Spinal cord (tissue), 10 donors: ENCODE measurements around the gene ALAD. TPM values are rescaled to one million over a fixed set of nuclear protein-coding genes. Genes with fewer than 3 reads are reported as not detected.
A peak's percentile ranks its signal among the peaks of the same experiment; 100 is the strongest.
"Not testable (repeated sequence)": the region's sequence is repeated elsewhere in the genome, so short reads cannot be mapped to it uniquely, and the experiment has no call there.

ENCODE experiments used
- DNase-seq, 6 donors: peaks; one replicate each; pipeline versions ENCODE4 v3.0.0 to v3.0.0-alpha.2; 2013 to 2015; ENCODE audit warnings: low spot score in 6 of 6, low read depth in 4 of 6
- H3K27ac ChIP-seq: one replicate; pipeline ENCODE4 v1.5.1; 2013; ENCODE audit warnings: low read depth, low read length, control low read depth
- H3K27me3 ChIP-seq: one replicate; pipeline ENCODE4 v1.6.1; 2013; ENCODE audit warnings: low read length; ENCODE audit not compliant: control insufficient read depth, insufficient read depth
- H3K36me3 ChIP-seq: one replicate; pipeline ENCODE4 v1.6.1; 2013; ENCODE audit warnings: low read length; ENCODE audit not compliant: control insufficient read depth, insufficient read depth
- H3K4me1 ChIP-seq: one replicate; pipeline ENCODE4 v1.6.1; 2013; ENCODE audit warnings: low read length; ENCODE audit not compliant: control insufficient read depth, insufficient read depth
- H3K4me3 ChIP-seq: one replicate; pipeline ENCODE4 v1.5.1; 2013; ENCODE audit warnings: low read depth, low read length, control low read depth
- H3K9me3 ChIP-seq: one replicate; pipeline ENCODE4 v1.6.1; 2013; ENCODE audit warnings: low read length; ENCODE audit not compliant: control insufficient read depth, insufficient read depth
- WGBS: methylation state at CpG from one replicate; pipeline ENCODE4 v1.1.5; 2013; ENCODE audit warnings: missing lambda C conversion rate; ENCODE audit not compliant: insufficient coverage; 5-methylcytosine and 5-hydroxymethylcytosine counted together
- long read RNA-seq, 4 donors: transcript quantifications; one replicate each; lab custom pipeline, GENCODE V29; 2026
- polyA plus RNA-seq, 2 donors: library from polyadenylated mRNA; unstranded; fragments of 120-200 nt; gene quantifications; one replicate each; pipeline ENCODE4 v1.2.1, GENCODE V29; 2013; ENCODE audit not compliant: insufficient read length in 2 of 2
- total RNA-seq, 2 donors: library from RNA; depleted of rRNA in 1 of 2; stranded (reverse); fragments of 120-200 nt in 1 of 2; fragments of >200 nt in 1 of 2; gene quantifications; one replicate each; pipeline versions ENCODE4 v1.2.3 to v1.2.4, GENCODE V29; 2013 to 2014
- donor health status: healthy.

ALAD gene
- total RNA-seq (10 to 100 TPM; 25.5 to 28.5 TPM), polyA plus RNA-seq (10 to 100 TPM; 38.5 to 51.3 TPM)
- long read RNA-seq, donor 1, transcript ALAD-201 (12 exons, 3,173 nt): major isoform, 5 of 8 reads
- long read RNA-seq, donor 1, partial matches to known transcripts: 0 of 8 reads
- long read RNA-seq, donor 1, other reads (novel, unspliced or antisense): 0 of 8 reads
- long read RNA-seq, donor 2, partial matches to known transcripts: 0 of 5 reads
- long read RNA-seq, donor 2, other reads (novel, unspliced or antisense): 0 of 5 reads
- long read RNA-seq, donor 3, transcript ALAD-201 (12 exons, 3,173 nt): major isoform, 5 of 7 reads
- long read RNA-seq, donor 3, partial matches to known transcripts: 0 of 7 reads
- long read RNA-seq, donor 3, other reads (novel, unspliced or antisense): 0 of 7 reads
- long read RNA-seq, donor 4, partial matches to known transcripts: 0 of 4 reads
- long read RNA-seq, donor 4, other reads (novel, unspliced or antisense): 0 of 4 reads

- peak within 1 kb of the TSS; percentile 96 for H3K4me3 ChIP-seq
- H3K4me1 ChIP-seq: peaks cover 18% of the 10 kb centered on the region
- under 1% methylated on average over 47 of the region's 50 CpGs for WGBS
- DNase-seq: peak; percentile 92 to 100 (median 98)
- no peaks in the 10 kb centered on the region for H3K9me3 ChIP-seq
- peaks cover 10% of the 10 kb centered on the region for H3K36me3 ChIP-seq
- H3K27ac ChIP-seq: peak within 1 kb of the TSS; percentile 71
- H3K27me3 ChIP-seq: no peaks in the 10 kb centered on the region
These were observed at the start of gene ALAD for GRCh38 chr9:113401027-113401792. Gene ALAD, minus strand, starts transcription at chr9:113401284. Its CDS starts 7,725 bp downstream, at chr9:113393559.

DNA sequence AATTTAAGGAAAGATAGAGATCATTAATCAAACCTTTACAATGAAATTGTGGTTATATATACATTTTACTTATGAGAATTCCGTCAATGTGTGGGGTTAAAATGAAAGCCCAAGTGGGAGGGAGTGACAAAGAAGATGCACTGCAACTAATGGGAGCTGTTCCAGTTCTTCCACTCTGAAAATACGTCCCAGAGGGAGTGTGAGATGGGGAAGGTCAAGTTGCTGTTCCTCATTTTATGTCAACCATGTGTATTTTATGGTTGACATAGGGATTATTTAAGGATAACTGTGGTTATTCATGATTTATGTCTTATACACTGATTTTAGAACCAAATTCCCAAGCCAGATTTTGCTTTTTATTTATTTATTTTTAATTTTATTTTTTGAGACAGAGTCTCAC is 48.3 kb upstream of the ALAD start:
- WGBS: 100% methylated on average over 1 of the region's 2 CpGs
- Histone ChIP-seq H3K9me3 (no peaks in the 10 kb centered on the region), H3K4me3 (no peak overlapping the region), H3K36me3 (no peaks in the 10 kb centered on the region), H3K4me1 (no peaks in the 10 kb centered on the region), H3K27me3 (no peaks in the 10 kb centered on the region), H3K27ac (no peak overlapping the region)
- DNase-seq: no peak

DNA sequence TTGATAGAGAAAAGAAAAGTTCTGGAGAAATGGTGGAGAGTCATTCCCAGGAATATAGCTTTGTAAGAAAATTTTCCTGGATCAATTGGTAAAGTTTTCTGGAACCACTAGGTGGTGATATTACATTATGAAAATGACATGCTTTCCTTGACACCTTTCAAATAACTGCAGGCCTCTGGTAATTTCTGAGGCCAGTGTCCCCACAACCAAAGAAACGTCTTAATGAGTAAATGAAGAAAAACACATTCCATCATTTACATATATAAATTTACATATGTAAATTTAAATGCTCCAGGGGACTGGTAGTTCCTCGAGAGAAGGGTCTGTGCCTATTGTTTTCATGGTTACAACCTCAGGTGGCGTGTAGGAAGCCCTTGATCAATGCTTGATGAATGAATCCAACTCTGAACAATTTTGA is 45.2 kb upstream of the ALAD start:
- H3K4me1 ChIP-seq: no peaks in the 10 kb centered on the region
- peak in 5 of 6 donors; percentile 40 to 91 (median 51) for DNase-seq
- no peaks in the 10 kb centered on the region for H3K9me3 ChIP-seq
- no peaks in the 10 kb centered on the region for H3K27me3 ChIP-seq
- H3K36me3 ChIP-seq: no peaks in the 10 kb centered on the region
- 67% methylated on average over 2 of the region's 3 CpGs for WGBS
- H3K27ac ChIP-seq: no peak overlapping the region
- H3K4me3 ChIP-seq: no peak overlapping the region

- DNase-seq: no peak
- no CpG with 5 or more reads among the region's 2 CpGs for WGBS
- no peaks in the 10 kb centered on the region for H3K4me1 ChIP-seq
- no peaks in the 10 kb centered on the region for H3K36me3 ChIP-seq
- H3K4me3 ChIP-seq: no peak overlapping the region
- H3K9me3 ChIP-seq: no peaks in the 10 kb centered on the region
- H3K27ac ChIP-seq: no peak overlapping the region
- H3K27me3 ChIP-seq: no peaks in the 10 kb centered on the region
These were observed 43.7 kb upstream of the ALAD start for GRCh38 chr9:113444736-113445135.

DNA sequence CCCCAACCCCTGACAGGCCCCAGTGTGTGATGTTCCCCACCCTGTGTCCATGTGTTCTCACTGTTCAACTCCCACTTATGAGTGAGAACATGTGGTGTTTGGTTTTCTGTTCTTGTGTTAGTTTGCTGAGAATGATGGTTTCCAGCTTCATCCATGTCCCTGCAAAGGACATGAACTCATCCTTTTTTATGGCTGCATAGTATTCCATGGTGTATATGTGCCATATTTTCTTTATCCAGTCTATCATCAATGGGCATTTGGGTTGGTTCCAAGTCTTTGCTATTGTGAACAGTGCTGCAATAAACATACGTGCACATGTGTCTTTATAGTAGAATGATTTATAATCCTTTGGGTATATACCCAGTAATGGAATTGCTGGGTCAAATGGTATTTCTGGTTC is 36.6 kb upstream of the ALAD start:
- not testable (repeated sequence) for H3K9me3 ChIP-seq, H3K4me3 ChIP-seq, H3K27me3 ChIP-seq, H3K27ac ChIP-seq, H3K36me3 ChIP-seq, DNase-seq, H3K4me1 ChIP-seq
- no CpG with 5 or more reads among the region's 1 CpG for WGBS

GRCh38 chr9:113436728-113437515 is 35.8 kb upstream of the ALAD start:
- no peaks in the 10 kb centered on the region for H3K4me1 ChIP-seq
- no peaks in the 10 kb centered on the region for H3K9me3 ChIP-seq
- no peaks in the 10 kb centered on the region for H3K27me3 ChIP-seq
- no peak for DNase-seq
- WGBS: 74% methylated on average over 3 of the region's 4 CpGs
- no peak overlapping the region for H3K27ac ChIP-seq
- H3K36me3 ChIP-seq: no peaks in the 10 kb centered on the region
- no peak overlapping the region for H3K4me3 ChIP-seq

DNA sequence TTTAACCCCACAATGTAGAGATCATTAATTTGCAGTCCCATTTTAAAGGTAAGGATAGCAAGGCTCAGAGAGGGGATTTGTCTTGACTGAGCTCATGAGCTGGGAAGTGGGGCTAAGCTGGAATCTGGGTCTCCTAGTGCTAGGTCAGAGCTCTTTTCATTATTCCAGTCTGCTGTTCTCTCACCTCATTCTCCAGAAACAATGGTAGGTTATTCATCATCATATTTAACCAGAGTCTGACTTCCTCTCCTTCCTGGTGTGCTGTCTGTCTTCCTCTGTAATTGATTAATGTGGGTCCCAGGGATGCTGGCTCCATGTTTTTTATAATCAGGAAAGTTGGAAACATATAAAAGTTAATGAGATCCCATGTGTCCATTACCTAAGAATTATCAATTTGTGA is 30.1 kb upstream of the ALAD start:
- DNase-seq: no peak

GRCh38 chr9:113428062-113428615 is 27.1 kb upstream of the ALAD start:
- H3K9me3 ChIP-seq: no peaks in the 10 kb centered on the region
- no peaks in the 10 kb centered on the region for H3K27me3 ChIP-seq
- WGBS: no CpG with 5 or more reads among the region's 1 CpG
- no peak overlapping the region for H3K4me3 ChIP-seq
- no peak overlapping the region for H3K27ac ChIP-seq
- DNase-seq: peak in 1 of 6 donors; percentile 8
- no peaks in the 10 kb centered on the region for H3K36me3 ChIP-seq
- H3K4me1 ChIP-seq: peaks cover 3% of the 10 kb centered on the region

More for the DNA sequence above, 30.1 kb upstream of the ALAD start:
- Histone ChIP-seq H3K27ac (no peak overlapping the region), H3K27me3 (no peaks in the 10 kb centered on the region), H3K4me1 (no peaks in the 10 kb centered on the region), H3K4me3 (no peak overlapping the region), H3K9me3 (no peaks in the 10 kb centered on the region), H3K36me3 (no peaks in the 10 kb centered on the region)

- Histone ChIP-seq H3K9me3 (no peaks in the 10 kb centered on the region), H3K4me3 (no peak overlapping the region), H3K36me3 (no peaks in the 10 kb centered on the region), H3K27ac (no peak overlapping the region), H3K27me3 (no peaks in the 10 kb centered on the region), H3K4me1 (peaks cover 3% of the 10 kb centered on the region)
- WGBS: 100% methylated on average over 1 of the region's 2 CpGs
- no peak for DNase-seq
These were observed 26.5 kb upstream of the ALAD start for GRCh38 chr9:113427629-113428028.
